Measurements from ENCODE around the gene MRPS25. TPM values are rescaled to one million over a fixed set of nuclear protein-coding genes. Genes with fewer than 3 reads are reported as not detected.

Gene MRPS25
- total RNA-seq, 1 experiment from 2014 or later, result 53.2 TPM

GRCh38 chr3:15044326-15044725 is 20.8 kb downstream of the MRPS25 start:
- H3K9ac ChIP-seq (ENCODE audit: extremely low read depth, insufficient read length, low read length), result no peak overlapping the region
- Mint-ChIP-seq H3K27ac (peak overlapping the region in 2 of 3 experiments; percentile 37 to 49; a peak in 2 of 7 replicates), H3K4me1 (no peaks in the 10 kb centered on the region), H3K27me3 (ENCODE audit: low read depth) (no peaks in the 10 kb centered on the region), H3K4me3 (no peak overlapping the region), H3K9me3 (no peaks in the 10 kb centered on the region), H3K36me3 (ENCODE audit: insufficient read depth in 1 of 3, low read depth in 3 of 3) (peaks cover 40 to 92% (median 80%) of the 10 kb centered on the region in 3 experiments; a peak in 6 of 7 replicates)
- H3K23ac ChIP-seq (ENCODE audit: insufficient read length, low read depth, low read length), result no peak overlapping the region
- no peak overlapping the region for H2AFZ ChIP-seq (ENCODE audit: low read length)
- no peak overlapping the region for H2AK5ac ChIP-seq (ENCODE audit: insufficient read length, low read length)
- no peak overlapping the region for H2BK15ac ChIP-seq (ENCODE audit: low read depth, low read length)
- no peak overlapping the region for H3T11ph ChIP-seq (ENCODE audit: low read length)
- H3K27ac ChIP-seq (ENCODE audit: insufficient read length, low read depth, low read length), result no peak overlapping the region
- H4K5ac ChIP-seq (ENCODE audit: insufficient read length, low read depth, low read length), result no peak overlapping the region
- no peaks in the 10 kb centered on the region for H3K27me3 ChIP-seq (ENCODE audit: insufficient read depth, low read length)
- H3K18ac ChIP-seq (ENCODE audit: insufficient read length, low read depth, low read length), result no peak overlapping the region
- no peak for DNase-seq
- no peak overlapping the region for H2BK5ac ChIP-seq (ENCODE audit: insufficient read length, low read length)
- no peaks in the 10 kb centered on the region for H3K79me2 ChIP-seq (ENCODE audit: insufficient read depth, low read length)
- H2BK120ac ChIP-seq (ENCODE audit: low read depth, low read length, poor library complexity, severe bottlenecking), result no peak overlapping the region
- H3K4me1 ChIP-seq (ENCODE audit: insufficient read depth, low read length), result no peaks in the 10 kb centered on the region
- H2BK12ac ChIP-seq (ENCODE audit: insufficient read length, low read depth, low read length), result no peak overlapping the region
- no peaks in the 10 kb centered on the region for H3K23me2 ChIP-seq (ENCODE audit: insufficient read length, low read depth, low read length, poor library complexity, severe bottlenecking)
- no peak overlapping the region for H2BK20ac ChIP-seq (ENCODE audit: low read depth, low read length, poor library complexity, severe bottlenecking)
- no peak overlapping the region for H4K8ac ChIP-seq (replicated peaks; ENCODE audit: insufficient read length, low read depth, low read length)
- no peak overlapping the region for H3K56ac ChIP-seq (ENCODE audit: insufficient read length, low read depth, low read length)
- no peak overlapping the region for H3K4ac ChIP-seq (ENCODE audit: low read depth, low read length)
- no peak overlapping the region for H4K91ac ChIP-seq (ENCODE audit: insufficient read length, low read depth, low read length)
- no peaks in the 10 kb centered on the region for H3K9me3 ChIP-seq (ENCODE audit: control insufficient read depth, low read depth, low read length)
- H3K4me2 ChIP-seq (ENCODE audit: insufficient read depth, insufficient read length, low read length), result no peak overlapping the region
- H3K14ac ChIP-seq (ENCODE audit: insufficient read depth, low read length), result no peak overlapping the region
- no peaks in the 10 kb centered on the region for H4K20me1 ChIP-seq (ENCODE audit: control insufficient read depth, insufficient read depth, insufficient read length)
- no peaks in the 10 kb centered on the region for H3K79me1 ChIP-seq (ENCODE audit: insufficient read depth, low read depth, low read length, poor library complexity, severe bottlenecking)
- TF ChIP-seq CTCF (conservative IDR thresholded peaks at IDR 0.05), result no peak
- WGBS (ENCODE audit: extremely low coverage, insufficient read length, low lambda C conversion rate), result no CpG with 5 or more reads among the region's 7 CpGs

Measured in H9 (cell line).